ENCODE data around the gene GNB1.

The GNB1 gene

DNA sequence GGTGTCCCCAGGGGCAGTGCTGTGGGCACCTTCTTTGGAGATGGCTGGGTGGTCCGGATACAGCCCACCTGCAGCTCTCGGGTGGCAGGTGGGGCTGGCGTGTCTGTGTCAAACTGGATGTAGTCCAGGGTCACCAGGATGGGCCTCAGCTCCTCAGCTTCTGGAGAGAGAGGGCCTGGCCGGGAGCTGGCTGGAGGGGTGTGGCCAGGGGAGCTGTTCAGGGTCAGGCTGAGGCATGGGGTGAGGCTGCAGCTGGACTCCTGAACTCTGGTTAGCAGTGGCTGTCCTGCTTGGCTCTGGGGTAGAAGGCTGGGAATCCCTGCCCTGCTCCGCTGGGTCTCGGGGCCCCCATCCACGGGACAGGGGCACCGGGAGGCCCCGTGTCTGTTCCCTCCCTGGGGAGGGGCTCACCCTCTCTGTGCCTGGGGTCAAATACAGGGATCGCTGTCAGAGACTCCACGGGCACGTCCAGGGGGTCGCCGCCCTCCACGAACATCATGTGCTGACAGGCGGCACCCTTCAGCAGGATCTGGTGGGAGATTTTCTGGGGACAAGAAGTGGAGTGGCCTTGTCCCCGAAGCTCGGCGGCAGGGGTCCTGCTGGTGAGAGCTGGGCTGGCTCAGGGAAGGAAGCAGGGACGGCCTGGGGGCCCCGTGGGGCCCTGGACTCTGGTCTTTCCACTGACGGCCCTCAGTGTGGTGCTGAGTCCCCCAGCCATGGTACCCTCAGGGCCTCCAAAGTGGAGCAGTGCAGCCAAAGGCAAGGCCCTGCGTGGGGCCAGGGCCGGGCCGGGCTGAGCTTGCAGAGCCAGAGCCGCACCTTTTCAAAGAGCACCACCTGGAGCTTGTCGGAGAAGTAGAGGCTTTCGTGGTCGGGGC, 32.3 kb upstream of the GNB1 start:
- DNase-seq (ENCODE audit: low read depth), result no peak

DNA sequence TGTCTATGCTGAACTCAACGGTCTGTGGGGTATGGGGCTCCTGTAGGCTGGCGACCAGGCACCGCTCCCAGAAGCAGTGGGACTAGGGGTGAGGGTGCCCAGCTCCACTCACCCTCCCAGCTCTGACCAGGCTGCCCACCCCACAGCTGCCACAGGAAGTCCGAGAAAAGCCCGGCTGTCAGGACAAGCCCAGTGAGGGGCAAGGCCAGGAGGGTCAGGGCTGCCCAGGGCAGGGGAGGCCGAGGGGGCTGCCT, 31.7 kb upstream of the GNB1 start:
- DNase-seq (ENCODE audit: low read depth), result no peak

DNA sequence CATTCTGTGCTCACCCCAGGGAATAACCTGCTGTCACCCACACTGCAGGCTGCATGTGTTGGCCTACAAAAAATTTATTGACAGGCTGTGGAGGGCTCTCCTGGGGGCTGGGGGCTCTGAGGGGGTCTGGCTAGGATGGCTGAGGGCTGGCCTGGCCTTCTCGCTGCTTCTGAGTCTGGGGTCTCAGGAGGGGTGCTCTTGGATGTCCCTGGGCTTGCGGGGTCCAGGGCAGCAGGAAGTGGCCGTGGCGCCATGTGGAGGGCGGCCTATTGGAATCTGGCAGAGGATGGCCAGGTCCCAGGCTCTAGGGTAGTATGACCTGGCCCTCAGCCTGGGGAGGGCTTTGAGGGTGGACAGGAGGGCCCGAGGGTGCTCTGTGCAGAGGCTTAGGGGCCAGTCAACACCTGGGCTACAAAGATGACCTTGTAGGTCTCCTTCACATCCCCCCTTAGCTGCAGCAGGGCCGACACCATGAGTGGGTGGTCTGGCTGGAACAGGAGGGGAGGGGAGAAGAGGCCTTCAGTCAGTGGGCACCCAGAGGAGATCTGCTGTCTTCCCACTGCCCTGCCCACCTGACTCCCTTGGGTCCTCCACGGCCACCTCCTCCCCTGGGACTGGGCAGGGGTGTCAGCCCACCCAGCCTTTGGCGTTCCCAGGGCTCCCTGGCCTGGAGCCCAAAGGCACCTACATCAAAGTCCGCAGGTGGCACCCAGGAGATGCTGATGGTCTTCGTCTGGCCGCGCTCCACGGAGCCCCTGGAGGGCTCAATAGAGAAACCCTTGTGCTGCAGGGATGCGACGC, 31.2 kb upstream of the GNB1 start:
- no peak for DNase-seq (ENCODE audit: low read depth)

DNA sequence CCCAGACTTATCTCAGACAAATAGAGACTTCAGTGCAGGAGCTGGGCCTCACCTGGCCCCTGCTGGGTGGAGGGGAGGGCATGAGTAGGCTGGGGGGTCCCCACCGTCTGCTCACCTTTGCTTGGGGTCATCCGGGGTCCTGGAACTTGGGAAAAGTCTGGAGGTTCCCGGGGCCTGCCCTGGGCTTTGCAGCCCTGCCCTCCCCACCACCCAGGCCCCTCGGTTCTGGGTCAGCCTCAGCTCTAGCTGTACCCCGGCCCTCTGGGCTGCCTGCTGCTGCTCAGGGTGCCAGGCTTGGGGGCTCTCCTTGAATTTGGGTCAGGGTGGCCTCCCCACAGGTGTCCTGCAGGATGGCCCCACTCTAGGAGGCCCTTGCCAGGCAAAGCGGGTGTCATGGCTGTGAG, 30.6 kb upstream of the GNB1 start:
- no peak for DNase-seq (ENCODE audit: low read depth)

DNA sequence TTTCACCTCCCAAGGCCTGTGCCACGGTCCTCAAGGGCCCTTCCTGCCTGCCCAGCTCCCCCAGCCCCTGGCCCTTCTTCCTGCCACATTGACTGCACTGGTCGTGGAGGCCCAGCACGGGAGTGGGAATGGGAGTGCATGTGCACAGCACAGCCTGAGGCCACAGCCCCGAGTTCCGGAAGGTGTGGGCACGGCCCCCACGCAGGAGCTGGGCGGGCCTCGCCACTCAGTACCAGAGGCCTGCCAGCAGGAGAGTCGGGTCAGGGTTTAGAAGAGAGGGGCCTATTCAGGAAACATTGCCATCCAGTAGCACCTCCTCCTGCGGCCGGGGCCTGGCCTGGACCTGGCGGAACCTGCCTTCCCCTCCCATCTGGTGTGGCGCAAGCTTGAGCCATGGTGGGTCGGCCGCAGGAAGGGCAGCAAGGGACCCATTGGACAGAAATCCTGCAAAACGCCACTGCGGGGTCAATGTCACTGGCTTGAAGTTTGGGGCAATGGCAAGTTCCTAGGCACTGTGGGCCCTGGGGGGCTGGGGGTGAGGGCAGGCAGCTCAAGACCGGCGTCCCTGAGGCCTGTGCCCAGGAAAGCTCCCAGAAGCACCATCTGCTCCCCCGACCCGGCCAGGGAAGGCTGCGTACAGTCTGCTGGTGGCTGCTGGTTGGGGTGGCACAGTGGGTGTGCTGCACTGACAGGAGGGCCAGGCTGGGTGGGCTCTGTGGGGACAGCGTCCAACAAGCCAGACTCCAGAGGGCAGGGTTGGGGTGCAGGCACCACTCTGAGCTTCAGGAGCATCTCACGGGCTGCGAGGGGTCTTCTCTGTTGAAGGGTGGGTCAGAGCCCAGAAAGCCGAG, 29.9 kb upstream of the GNB1 start:
- DNase-seq (ENCODE audit: low read depth), result no peak

DNA sequence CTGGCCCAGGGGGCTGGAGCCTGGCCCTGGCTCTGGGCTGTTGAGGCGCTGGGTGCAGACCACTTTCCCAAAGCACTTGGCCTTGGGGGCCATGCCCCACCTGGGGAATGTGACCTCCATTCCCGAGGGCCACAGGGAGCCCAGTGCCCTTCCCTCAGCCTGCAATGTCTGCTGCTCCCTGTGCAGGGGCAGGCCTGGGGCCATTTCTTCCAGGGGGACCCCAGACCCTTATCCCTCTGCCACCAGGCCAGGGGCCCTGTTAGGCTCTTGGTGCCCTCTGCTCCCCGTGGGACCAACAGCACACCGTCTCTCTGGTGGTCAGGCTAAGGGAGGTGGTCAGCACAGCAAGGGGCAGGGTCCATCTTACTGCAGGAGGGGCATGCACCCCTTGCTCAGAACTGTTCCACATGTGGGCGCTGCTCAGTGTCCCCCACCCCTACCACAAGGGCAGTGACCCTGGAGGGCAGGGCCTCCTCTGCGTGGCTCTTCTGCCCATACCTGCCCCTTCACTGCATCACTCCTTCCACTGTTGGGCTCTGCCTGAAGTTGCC, 29.2 kb upstream of the GNB1 start:
- DNase-seq (ENCODE audit: low read depth), result no peak

DNA sequence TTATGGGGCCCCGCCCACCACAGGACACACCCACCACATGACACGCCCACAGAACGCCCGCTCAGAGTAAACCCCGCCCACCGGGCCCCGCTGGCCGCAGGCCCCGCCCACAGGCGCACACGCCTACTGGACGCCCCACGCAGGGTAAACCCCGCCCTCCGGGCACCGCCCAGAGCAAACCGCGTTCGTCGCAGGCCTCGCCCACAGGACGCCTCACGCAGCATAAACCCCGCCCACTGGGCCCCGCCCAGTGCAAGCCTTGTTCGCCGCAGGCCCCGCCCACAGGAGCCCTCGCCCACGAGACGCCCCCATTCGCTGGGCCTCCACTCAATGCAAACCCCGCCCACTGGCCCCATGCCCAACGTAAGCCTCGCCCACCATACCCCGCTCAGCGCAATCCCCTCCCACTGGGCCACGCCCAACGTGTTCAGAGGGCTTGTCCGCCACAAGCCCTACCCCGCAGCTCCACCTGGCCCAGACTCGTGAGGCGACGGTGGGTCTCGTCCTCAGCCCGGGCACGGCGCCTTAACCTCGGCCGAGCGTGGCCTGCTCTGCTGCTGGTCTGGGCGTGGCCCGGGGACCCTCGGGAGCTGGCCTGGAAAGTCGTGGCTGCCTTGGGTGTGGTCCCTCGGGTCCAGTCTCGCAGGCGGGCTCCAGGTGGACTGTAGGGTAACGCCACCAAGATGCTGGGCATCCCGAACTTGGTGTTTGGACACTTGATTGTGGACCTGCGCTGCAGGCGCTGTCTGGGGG, 28.6 kb upstream of the GNB1 start:
- peak; percentile 98 for DNase-seq (ENCODE audit: low read depth)

DNA sequence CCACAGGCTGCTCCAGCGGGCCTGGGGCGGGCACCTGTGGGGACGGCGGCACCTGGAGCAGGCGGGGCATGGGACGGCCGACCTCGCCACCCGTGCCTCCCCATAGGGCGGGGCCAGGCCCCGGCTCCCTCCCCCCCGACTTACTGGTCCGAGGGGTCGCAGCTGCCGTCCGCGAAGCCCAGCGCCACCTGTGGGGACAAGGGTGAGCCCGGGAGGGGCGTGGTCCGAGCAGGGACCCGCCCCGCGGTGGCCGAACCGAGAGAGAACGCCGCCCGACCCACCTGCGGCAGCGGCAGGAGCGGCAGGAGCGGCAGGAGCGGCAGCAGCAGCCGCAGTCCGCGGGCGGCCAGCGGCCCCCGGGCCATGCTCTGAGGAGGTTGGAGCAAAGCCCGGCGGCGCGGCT, 28.0 kb upstream of the GNB1 start, which contains the start of gene TMEM52:
TMEM52 (minus strand) TSS at position 379 of the 403 bp plus-strand sequence; CDS start at position 365, 14 bp downstream.
- DNase-seq (ENCODE audit: low read depth), result no peak

DNA sequence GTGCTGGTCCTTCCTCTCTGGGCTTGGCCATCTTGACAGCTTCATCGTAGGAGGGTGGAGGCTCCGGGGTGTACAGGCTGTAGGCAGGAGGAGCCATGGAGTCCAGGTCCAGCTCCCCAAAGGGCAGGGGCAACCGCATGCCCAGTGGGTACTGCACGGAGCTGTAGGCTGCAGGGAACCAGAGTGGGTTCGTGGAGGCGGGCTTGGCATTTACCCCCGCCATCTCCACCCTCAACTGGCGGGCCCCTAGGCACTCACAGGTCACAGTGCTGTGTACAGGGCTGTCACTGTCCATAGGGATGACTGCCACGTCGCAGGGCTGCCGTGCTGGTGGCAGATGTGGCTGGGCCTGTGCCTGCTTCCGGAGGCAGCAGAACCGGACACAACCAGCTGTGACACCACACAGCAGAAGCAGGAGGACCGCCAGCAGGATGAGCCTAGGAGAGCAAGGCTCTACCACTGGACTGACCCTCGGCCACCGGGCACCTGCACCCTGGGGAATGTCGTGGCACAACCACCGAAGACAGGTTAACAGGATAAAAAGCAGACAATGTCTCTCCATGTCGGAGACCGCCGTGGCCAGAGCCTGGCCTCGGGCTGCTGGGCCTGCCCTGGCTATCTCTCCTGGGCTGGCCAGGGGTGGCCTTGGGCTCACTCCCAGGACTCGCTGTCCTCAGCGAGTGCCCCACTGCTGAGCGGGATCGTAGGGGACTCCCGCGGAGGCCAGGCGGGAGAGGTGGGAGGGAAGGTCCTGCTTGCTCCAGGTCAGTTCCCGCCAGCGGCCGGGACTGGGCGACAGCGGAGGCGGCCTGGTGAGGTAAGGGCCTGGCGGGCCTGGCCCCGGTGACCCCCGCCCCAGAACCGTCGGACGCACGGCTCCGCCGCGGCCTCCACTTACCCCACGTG, 27.4 kb upstream of the GNB1 start:
- DNase-seq (ENCODE audit: low read depth), result no peak

DNA sequence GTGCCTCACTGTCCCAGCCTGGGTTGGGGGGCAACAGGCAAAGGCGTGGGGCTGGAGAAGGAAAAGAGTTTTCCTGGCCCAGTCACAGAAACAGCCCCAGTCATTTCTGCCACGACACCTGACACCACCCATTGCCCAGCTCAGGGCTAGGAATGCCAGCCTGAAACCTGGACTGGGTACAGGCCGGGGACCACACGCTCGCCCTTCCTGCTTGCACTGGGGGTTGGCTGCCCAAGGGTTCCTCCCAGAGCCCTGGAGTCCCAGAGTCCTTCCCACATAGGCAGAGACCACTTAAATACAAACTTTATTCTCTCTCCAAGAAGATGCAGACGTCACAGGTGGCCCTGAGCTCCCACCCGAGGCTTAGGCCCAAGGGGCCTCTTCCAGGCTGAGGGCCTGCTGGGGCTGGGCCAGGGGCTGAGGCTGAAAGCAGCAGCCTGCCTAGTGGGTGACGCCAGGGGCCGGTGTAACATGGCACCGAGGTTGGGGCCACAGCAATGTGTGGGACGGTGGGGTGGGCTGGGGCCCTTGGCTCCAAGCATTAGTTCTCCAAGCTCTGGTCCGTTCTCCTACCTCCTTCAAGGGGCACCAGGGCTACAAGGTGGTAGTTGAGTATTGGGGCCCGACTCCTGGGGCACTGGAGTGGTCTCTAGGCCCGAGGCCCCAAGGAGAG, 26.6 kb upstream of the GNB1 start:
- no peak for DNase-seq (ENCODE audit: low read depth)

DNA sequence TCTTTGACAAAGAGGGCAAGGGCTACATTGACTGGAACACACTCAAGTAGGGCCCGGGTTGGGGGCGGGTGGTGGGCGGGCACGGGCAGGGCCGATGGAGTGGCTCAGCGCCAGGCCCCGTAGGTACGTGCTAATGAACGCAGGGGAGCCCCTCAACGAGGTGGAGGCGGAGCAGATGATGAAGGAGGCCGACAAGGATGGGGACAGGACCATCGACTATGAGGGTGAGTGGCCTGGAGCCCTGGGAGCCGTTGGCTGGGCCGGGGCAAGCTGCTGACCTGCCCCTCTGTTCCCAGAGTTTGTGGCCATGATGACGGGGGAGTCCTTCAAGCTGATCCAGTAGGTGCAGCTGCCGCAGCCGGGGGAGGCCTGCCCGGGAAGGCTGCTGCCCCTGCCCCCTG, 26.0 kb upstream of the GNB1 start:
- no peak for DNase-seq (ENCODE audit: low read depth)

DNA sequence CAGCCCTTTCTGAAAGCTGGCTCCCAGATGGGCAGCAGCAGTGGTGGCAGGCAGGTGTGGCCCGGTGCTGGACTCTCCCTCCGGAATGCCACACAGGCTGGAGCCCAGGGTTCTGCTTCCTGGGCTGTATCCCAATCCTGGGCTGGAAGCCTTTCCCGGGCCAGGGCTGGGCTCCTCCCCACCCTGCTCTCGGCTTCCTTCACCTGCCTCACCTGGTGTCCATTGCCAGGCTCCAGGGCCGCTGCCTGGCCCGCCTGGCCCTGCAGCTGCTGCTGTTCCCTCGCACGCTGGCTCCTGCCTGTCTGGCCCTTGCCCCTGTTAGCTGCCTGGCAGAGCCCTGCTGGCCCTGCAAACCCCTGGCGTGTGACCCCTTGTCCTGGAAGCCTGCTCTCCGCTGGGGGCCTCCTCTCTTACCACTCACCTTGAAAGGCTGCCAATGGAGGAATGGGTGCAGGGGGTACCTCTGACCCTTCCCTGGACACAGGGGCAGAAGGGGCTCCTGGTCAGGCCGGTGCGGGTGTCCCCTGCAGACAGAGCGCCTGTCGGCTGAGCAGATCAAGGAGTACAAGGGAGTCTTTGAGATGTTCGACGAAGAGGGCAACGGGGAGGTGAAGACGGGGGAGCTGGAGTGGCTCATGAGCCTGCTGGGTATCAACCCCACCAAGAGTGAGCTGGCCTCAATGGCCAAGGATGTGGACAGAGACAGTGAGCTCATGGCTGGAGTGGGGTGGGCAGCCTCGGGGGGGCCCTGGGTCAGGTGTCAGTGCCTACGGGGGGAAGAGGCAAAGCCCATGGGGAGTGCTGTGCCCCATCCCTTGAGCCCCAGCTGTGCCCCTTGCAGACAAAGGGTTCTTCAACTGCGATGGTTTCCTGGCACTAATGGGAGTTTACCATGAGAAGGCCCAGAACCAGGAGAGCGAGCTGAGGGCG, 25.3 kb upstream of the GNB1 start:
- no peak for DNase-seq (ENCODE audit: low read depth)

DNA sequence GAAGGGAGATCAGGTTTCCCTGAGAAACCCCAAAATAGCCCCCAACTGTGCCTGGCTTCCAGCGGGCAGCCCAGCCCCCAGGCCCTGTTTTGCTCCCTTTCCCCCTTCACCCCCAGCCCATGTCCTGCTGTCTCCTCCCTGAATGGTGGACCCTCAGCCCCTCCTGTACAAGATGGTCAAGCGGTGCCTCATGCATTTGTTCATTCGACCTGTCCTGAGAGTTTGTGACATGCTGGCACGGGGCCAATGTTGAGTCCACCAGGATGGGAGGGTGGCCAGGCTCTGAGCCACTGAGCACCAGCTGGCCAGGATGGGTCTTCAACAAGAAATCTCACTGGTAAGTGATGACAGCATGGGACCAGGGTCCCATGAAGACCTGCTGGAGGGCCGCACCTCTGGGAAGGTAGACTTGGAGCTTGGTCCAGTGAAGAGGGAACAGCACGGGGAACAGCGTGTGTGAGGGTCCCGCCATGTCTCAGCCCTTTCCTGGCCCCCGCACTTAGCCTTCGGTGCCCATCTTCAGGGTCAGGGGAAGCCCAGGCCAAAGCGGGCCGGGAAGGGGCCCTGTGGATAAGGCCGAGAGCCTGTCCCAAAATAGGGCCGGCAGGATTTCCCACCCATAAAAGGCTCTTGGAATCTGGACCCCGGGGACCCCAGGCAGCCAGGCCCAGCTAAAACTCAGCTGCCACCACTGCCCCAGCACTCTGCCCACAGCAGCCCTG, 24.2 kb upstream of the GNB1 start, which contains the start of gene CALML6:
CALML6 (plus strand) TSS at position 290 of the 722 bp plus-strand sequence; CDS start at position 311, 21 bp downstream.
- DNase-seq (ENCODE audit: low read depth), result no peak

DNA sequence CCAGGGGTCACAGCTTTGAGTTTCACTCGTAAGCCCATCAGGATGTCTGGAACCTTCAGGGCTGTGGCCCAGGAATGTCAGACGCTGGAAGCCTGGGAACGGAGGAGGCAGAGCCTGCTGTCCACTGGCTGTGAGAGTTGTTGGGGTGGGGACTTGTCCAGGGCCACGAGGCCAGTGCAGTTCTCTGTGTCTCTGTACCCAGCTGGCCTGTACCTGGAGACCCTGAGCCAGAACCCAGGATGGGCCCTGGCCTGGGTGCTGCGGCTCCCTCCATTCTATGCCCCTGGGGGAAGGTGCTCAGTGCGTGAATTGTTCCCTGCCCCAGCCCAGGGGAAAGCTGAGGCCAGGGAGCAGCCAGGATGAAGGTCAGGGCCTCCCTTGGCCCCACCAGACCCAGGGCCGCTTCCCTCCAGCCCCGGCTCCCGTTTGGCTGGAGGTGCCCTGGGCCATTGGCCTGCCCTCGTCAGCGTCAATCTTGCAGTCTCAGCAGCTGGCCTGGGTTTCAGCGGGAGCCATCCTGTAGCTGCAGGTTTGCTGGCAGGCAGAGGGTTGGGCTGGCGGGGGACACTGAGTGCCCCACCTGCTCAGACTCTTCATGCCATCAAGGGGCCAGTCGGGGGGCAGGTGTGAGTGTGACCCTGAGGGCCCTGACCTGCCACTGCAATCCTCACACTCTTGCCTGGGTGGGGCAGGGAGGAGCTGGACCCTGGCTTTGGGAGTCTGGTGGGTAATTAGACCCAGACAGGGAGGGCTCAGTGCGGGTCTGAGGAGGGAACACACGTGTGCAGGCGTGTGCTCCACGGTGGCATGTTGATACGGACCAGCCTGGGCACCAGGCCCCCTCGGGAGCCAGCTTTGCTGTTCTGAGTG, 23.4 kb upstream of the GNB1 start:
- no peak for DNase-seq (ENCODE audit: low read depth)

DNA sequence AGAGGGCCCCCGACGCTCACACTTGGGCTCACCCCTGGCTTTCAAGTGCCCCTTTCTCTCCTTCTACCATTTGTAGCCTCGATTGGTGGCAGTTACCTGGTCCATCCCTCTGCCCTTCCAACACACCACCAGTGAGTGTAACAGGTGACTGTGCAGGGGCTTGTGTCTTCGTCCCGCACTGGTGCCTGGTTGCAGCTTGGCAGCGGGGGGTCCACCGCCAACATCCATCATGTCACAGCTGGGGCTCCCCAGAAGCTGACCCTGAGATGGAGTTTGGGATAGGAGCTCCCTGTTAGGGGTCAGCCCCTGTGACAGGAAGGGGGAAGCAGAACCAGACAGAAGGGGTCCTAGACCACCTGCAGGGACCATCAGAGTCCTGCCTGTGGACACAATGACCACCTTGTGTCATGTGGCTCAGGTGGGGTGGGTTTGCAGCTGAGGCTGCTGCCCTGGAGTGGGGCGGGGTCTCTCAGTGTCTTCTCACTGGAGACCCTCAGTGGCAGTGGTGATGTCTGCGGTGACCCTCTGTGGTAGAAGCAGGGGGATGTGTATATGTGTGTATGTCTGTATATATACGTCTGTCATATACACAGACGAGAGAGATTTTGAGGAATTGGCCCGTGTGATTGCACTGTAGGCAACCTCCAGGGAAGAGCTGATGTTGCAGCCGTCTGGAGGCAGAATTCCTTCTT, 20.6 kb upstream of the GNB1 start:
- DNase-seq (ENCODE audit: low read depth), result no peak

DNA sequence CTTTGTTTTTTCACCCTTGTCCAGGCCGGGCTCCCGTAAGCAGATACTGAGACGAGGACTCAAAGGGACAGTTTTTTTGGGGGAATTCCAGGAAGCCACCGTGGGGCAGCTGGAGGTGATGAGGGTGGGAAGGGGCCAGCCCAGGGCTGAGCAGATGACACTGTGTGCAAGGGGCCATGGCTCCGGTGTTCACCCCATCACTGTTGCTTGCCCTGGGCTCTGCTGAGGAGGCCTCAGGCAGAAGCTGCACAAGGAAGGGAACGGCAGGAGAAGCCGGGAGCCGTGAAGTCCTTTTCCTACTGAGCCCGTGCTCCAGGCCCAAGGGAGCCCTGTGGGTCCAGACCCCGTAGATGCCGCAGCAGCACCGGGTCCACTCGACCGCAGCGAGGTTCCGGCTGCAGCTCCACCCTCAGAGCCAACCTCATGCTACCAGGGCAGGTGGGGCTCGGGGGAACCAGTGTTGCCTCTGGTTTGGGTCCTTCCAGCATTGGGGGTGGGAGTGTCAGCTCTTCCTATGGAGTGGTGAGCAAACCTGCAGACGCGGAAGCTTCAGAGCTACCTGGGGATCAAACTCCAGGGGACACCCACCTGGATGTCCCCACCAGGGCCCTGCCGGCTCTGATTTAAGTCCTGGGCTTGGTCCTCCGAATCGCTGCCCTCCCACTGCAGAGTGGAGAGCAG, 19.9 kb upstream of the GNB1 start:
- no peak for DNase-seq (ENCODE audit: low read depth)
